Measurements from ENCODE around the gene CNGA3. TPM values are rescaled to one million over a fixed set of nuclear protein-coding genes. Genes with fewer than 3 reads are reported as not detected.

Gene CNGA3
- total RNA-seq, 6 experiments from 2014 or later, result not detected

DNA sequence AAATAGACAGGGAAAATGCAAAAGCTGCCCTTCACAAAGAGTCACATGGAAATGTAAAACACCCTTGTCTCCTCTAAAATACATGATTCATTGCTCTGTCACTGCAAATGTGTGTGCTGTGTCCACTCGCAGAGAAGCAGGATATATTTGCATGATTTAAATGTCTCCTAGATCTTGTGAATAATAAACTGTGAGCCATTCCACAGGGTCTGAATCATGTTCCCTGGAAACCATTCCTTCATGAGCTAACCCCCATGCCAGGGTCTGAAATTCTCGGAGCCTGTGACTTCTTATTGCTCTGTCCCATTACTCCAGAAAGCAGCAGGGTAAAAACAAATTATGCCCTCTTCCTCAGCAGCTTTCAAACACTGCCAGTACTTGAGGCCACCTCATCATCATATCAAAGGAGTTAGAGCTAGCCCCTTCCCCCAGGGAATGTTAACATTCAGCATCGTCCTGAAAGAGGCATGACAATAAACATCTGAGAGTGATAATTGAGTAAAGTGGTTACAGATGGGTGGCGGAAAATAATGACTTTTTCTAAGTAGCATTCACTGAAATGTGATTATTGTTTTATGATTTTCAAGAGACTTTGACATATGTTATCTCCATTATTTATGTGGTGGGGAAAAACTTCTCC is 11.7 kb upstream of the CNGA3 start:
- Histone ChIP-seq H3K27ac (no peak overlapping the region), H3K27me3 (no peaks in the 10 kb centered on the region), H3K9me3 (peaks cover 0 to 3% (median 0%) of the 10 kb centered on the region in 4 donors), H3K36me3 (no peaks in the 10 kb centered on the region), H3K4me3 (no peak overlapping the region), H3K4me1 (no peaks in the 10 kb centered on the region)
- no peak for TF ChIP-seq POLR2A (IDR thresholded peaks at IDR 0.05)
- TF ChIP-seq, protein P1, sequence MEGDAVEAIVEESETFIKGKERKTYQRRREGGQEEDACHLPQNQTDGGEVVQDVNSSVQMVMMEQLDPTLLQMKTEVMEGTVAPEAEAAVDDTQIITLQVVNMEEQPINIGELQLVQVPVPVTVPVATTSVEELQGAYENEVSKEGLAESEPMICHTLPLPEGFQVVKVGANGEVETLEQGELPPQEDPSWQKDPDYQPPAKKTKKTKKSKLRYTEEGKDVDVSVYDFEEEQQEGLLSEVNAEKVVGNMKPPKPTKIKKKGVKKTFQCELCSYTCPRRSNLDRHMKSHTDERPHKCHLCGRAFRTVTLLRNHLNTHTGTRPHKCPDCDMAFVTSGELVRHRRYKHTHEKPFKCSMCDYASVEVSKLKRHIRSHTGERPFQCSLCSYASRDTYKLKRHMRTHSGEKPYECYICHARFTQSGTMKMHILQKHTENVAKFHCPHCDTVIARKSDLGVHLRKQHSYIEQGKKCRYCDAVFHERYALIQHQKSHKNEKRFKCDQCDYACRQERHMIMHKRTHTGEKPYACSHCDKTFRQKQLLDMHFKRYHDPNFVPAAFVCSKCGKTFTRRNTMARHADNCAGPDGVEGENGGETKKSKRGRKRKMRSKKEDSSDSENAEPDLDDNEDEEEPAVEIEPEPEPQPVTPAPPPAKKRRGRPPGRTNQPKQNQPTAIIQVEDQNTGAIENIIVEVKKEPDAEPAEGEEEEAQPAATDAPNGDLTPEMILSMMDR (IDR thresholded peaks at IDR 0.05), result no peak
- intact Hi-C loops (cut with DNase I), result no loop called here
- ATAC-seq (no peak), DNase-seq (no peak)
- WGBS (ENCODE audit: insufficient coverage, low coverage, low lambda C conversion rate, missing lambda C conversion rate), result 51% methylated on average over 4 of the region's 4 CpGs

DNA sequence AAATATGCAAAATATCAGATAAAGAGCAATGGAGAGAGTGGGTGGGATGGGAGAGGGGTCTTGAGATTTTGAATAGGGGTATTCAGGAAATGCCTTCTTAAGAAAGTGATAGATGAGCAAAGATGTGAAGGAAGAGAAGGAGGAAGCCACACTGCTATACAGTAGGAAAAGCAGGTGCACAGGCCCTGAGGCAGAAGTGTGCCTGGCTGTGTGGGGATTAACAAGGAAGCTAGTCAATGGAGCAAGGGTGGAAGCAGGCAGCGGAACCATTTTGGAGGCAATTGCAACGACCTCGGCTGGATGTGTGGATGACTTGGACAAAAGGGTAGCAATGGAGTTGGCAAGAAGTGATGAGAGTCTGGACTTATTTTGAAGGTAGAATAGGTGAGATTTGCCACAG is 11.0 kb upstream of the CNGA3 start:
- ATAC-seq (no peak), DNase-seq (no peak)
- no peaks in the 10 kb centered on the region for H3K36me3 ChIP-seq
- no peak overlapping the region for H3K27ac ChIP-seq
- intact Hi-C loops (cut with DNase I), result no loop called here
- TF ChIP-seq POLR2A (IDR thresholded peaks at IDR 0.05), result no peak
- TF ChIP-seq, protein P1 (IDR thresholded peaks at IDR 0.05), result no peak
- no peaks in the 10 kb centered on the region for H3K4me1 ChIP-seq
- 20% methylated on average over 1 of the region's 3 CpGs for WGBS (ENCODE audit: insufficient coverage, low coverage, low lambda C conversion rate, missing lambda C conversion rate)
- peaks cover 0 to 3% (median 0%) of the 10 kb centered on the region in 4 donors for H3K9me3 ChIP-seq
- H3K4me3 ChIP-seq, result no peak overlapping the region
- H3K27me3 ChIP-seq, result no peaks in the 10 kb centered on the region

DNA sequence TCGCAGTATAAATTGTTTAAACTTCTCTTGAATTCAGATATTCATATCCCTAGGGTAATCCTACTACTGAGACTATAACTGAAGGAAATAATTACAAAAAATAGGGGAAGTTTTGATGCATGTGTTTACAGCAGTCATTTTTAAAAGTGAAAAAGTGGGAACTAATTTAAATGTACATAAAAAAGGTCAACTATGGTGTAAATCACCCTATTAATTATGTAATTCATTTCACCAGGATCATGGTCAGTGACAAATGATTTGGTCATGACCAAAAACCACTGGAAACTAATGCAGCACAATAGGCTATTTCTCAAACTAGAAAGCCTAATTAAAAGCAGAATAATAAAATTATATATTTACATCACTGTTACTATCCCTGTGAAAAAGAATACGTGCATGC is 5.0 kb upstream of the CNGA3 start:
- peaks cover 0 to 3% of the 10 kb centered on the region in 2 donors for H3K27me3 ChIP-seq
- ATAC-seq (no peak), DNase-seq (no peak)
- H3K4me1 ChIP-seq, result peaks cover 0 to 1% (median 0%) of the 10 kb centered on the region in 4 donors
- H3K4me3 ChIP-seq, result no peak overlapping the region
- H3K27ac ChIP-seq, result no peak overlapping the region
- 87% methylated on average over 2 of the region's 2 CpGs for WGBS (ENCODE audit: insufficient coverage, low coverage, low lambda C conversion rate, missing lambda C conversion rate)
- H3K9me3 ChIP-seq, result peaks cover 0 to 3% (median 0%) of the 10 kb centered on the region in 4 donors
- H3K36me3 ChIP-seq, result no peaks in the 10 kb centered on the region
- intact Hi-C loops (cut with DNase I), result no loop called here
- TF ChIP-seq, protein P1 (IDR thresholded peaks at IDR 0.05), result no peak

DNA sequence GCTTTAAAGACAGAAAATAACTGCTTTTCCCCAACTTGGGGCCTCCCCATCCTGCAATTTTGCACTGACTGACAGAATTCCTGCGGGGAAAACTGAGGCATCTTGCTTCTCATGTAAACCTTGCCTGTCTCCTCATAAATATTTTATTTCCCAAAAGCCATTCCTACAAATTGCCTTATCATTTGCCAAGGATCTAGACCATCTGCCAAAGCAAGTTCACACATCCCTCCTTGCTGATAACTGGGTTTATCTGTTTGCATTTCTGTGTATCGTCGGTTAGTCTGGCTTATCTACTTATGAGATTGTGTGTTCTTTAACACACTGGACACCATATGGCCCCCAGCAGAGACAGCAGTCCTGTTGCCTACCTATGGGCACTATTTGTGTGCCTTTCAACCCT is 3.0 kb upstream of the CNGA3 start:
- Histone ChIP-seq H3K9me3 (no peaks in the 10 kb centered on the region), H3K27me3 (peaks cover 10 to 20% of the 10 kb centered on the region in 2 donors), H3K27ac (no peak overlapping the region), H3K4me3 (no peak overlapping the region), H3K4me1 (peaks cover 0 to 4% (median 0%) of the 10 kb centered on the region in 4 donors), H3K36me3 (no peaks in the 10 kb centered on the region)
- TF ChIP-seq, protein P1 (IDR thresholded peaks at IDR 0.05), result no peak
- TF ChIP-seq POLR2A (IDR thresholded peaks at IDR 0.05), result no peak
- no peak for DNase-seq
- WGBS (ENCODE audit: insufficient coverage, low coverage, low lambda C conversion rate, missing lambda C conversion rate), result 13% methylated on average over 3 of the region's 3 CpGs
- intact Hi-C loops (cut with DNase I), result no loop called here
- no peak for ATAC-seq
